Endothelial cell of umbilical vein (primary cell): Measurements from ENCODE around the gene RRP15. TPM values are rescaled to one million over a fixed set of nuclear protein-coding genes. Genes with fewer than 3 reads are reported as not detected.

Source experiments
- BruUV-seq: library from RNA; stranded (reverse); fragments of 400-500 nt; replicated peaks from 2 replicates; lab custom pipeline; 2021; lab: Mats Ljungman, UMichigan
- CTCF ChIA-PET: fragments of 300-600, 350-600 bp; sonication (Branson Sonifier 250); formaldehyde crosslinking; loops from one replicate; lab custom pipeline; 2021; ENCODE audit warnings: antibody characterized with exemption, inconsistent platforms; lab: Charles Lee
- POLR2A ChIA-PET: fragments of 300-600, 350-600 bp; sonication (Branson Sonifier 250); formaldehyde crosslinking; loops from one replicate; lab custom pipeline; 2021; ENCODE audit warnings: antibody characterized with exemption, inconsistent platforms; lab: Charles Lee
- DNase-seq: peaks from one replicate; pipeline ENCODE4 v3.0.0-alpha.2; 2011; ENCODE audit warnings: low read depth, low spot score
- FAIRE-seq: peaks from 2 replicates; lab custom pipeline; 2011; peaks lifted over from hg19 to GRCh38; lab: Jason Lieb, UNC
- H2AFZ ChIP-seq: 2 replicates; pipeline ENCODE4 v1.6.0; 2012; ENCODE audit warnings: low read depth, low read length, control low read depth, inconsistent platforms
- H3K27ac ChIP-seq: 2 replicates; pipeline ENCODE4 v1.5.1; 2011; ENCODE audit warnings: low read depth, mild to moderate bottlenecking, control low read depth, low read length, moderate library complexity; ENCODE audit not compliant: insufficient read depth
- H3K27me3 ChIP-seq, 2 experiments: 2 replicates each; pipeline versions ENCODE4 v1.6.0 to v1.6.1; 2011; ENCODE audit warnings: low read length in 2 of 2, mixed read lengths in 1 of 2; ENCODE audit not compliant: control insufficient read depth in 2 of 2, insufficient read depth in 2 of 2
- H3K36me3 ChIP-seq, 2 experiments: 2 replicates in 1 of 2; 3 replicates in 1 of 2; pipeline ENCODE4 v1.5.1; 2011; ENCODE audit warnings: low read length in 2 of 2, mild to moderate bottlenecking in 1 of 2, moderate library complexity in 1 of 2; ENCODE audit not compliant: control insufficient read depth in 2 of 2, insufficient read depth in 2 of 2; ENCODE audit errors: extremely low read depth in 1 of 2
- H3K4me1 ChIP-seq: 3 replicates; pipeline ENCODE4 v1.5.1; 2011; ENCODE audit warnings: mild to moderate bottlenecking, low read length; ENCODE audit not compliant: control insufficient read depth, insufficient read depth; ENCODE audit errors: extremely low read depth
- H3K4me2 ChIP-seq: 2 replicates; pipeline ENCODE4 v1.6.1; 2011; ENCODE audit warnings: low read length, control low read depth, mixed read lengths; ENCODE audit not compliant: insufficient read depth
- H3K4me3 ChIP-seq, 3 experiments: fragments of 200-600 bp in 1 of 3; sonication (generic), shearing (Covaris generic) in 1 of 3; replicated peaks in 1 of 3; 2 replicates each; pipeline ENCODE4 v1.5.1; 2011 to 2016; ENCODE audit warnings: control low read depth in 3 of 3, low read length in 3 of 3, mild to moderate bottlenecking in 2 of 3, inconsistent platforms in 1 of 3, low read depth in 1 of 3, moderate library complexity in 1 of 3; ENCODE audit not compliant: insufficient read depth in 1 of 3
- H3K79me2 ChIP-seq: 2 replicates; pipeline ENCODE4 v1.6.0; 2012; ENCODE audit warnings: low read length, inconsistent platforms; ENCODE audit not compliant: control insufficient read depth, insufficient read depth
- H3K9ac ChIP-seq: replicated peaks from 2 replicates; pipeline ENCODE3; 2011; ENCODE audit warnings: low read length, control low read depth; ENCODE audit not compliant: insufficient read depth; ENCODE audit errors: extremely low read depth
- H3K9me1 ChIP-seq: replicated peaks from 3 replicates; pipeline ENCODE4 v1.6.0; 2011; ENCODE audit warnings: mild to moderate bottlenecking, low read length; ENCODE audit not compliant: control insufficient read depth, insufficient read depth; ENCODE audit errors: extremely low read depth
- H3K9me3 ChIP-seq: replicated peaks from 2 replicates; pipeline ENCODE4 v1.5.1; 2012; ENCODE audit warnings: low read length, inconsistent platforms; ENCODE audit not compliant: control insufficient read depth, insufficient read depth
- H4K20me1 ChIP-seq: replicated peaks from 2 replicates; pipeline ENCODE3; 2011; ENCODE audit warnings: mild to moderate bottlenecking, low read length; ENCODE audit not compliant: control insufficient read depth, insufficient read depth; ENCODE audit errors: extremely low read depth
- EZH2 ChIP-seq: IDR thresholded peaks from 2 replicates; pipeline ENCODE4 v1.6.1; 2012; ENCODE audit warnings: borderline replicate concordance, low read depth, mild to moderate bottlenecking, moderate library complexity, low read length, inconsistent platforms; ENCODE audit not compliant: severe bottlenecking
- FOS ChIP-seq: IDR thresholded peaks from 2 replicates; pipeline ENCODE4 v1.6.1; 2011; ENCODE audit warnings: mild to moderate bottlenecking, low read length, moderate library complexity, borderline replicate concordance; ENCODE audit not compliant: insufficient read depth
- GATA2 ChIP-seq: IDR thresholded peaks from 2 replicates; pipeline ENCODE4 v1.7.0; 2011; ENCODE audit warnings: low read depth, mild to moderate bottlenecking, moderate library complexity, mixed read lengths, low read length; ENCODE audit not compliant: insufficient read length, insufficient read depth
- JUN ChIP-seq: IDR thresholded peaks from 2 replicates; pipeline ENCODE4 v1.6.1; 2011; ENCODE audit warnings: borderline replicate concordance, low read depth; ENCODE audit not compliant: insufficient read length, insufficient read depth
- MYC ChIP-seq: IDR thresholded peaks from one replicate; pipeline ENCODE4 v1.6.1; 2011; ENCODE audit warnings: mild to moderate bottlenecking, low read depth, low read length
- POLR2A ChIP-seq: IDR thresholded peaks from 2 replicates; pipeline ENCODE4 v1.6.1; 2012; ENCODE audit warnings: low read depth, mild to moderate bottlenecking, control low read depth, low read length
- POLR2AphosphoS5 ChIP-seq: IDR thresholded peaks from 2 replicates; pipeline ENCODE4 v1.6.1; 2012; ENCODE audit warnings: low read depth, mild to moderate bottlenecking, control low read depth, low read length, moderate library complexity; ENCODE audit not compliant: insufficient read depth
- dilution Hi-C: fragments of 300-500 bp; cut with MboI; formaldehyde crosslinking; loops from one replicate; pipeline ENCODE4 v1.15.0; 2019; ENCODE audit warnings: low sequenced_read_pairs; ENCODE audit not compliant: extremely low pct_ligation_motif_present
- intact Hi-C: fragments of 100-400 bp; cut with micrococcal nuclease; formaldehyde crosslinking; loops from one replicate; pipeline ENCODE4 v1.10.0; 2022
- polyA plus RNA-seq, 4 experiments: library from polyadenylated mRNA; depleted of rRNA in 3 of 4; stranded (reverse) in 3 of 4; unstranded in 1 of 4; fragments of >200 nt; gene quantifications; 2 replicates each; pipeline versions ENCODE4 v1.2.1 to v1.2.3, GENCODE V29; 2011 to 2012; ENCODE audit warnings: missing spikeins in 1 of 4
- total RNA-seq: library from RNA; stranded (reverse); gene quantifications from 2 replicates; pipeline ENCODE4 v1.2.3, GENCODE V29; 2021
- TF ChIP-seq, protein P1 (sequence below): IDR thresholded peaks from 2 replicates; pipeline ENCODE4 v1.6.1; 2011; ENCODE audit not compliant: insufficient read depth, insufficient read length
- TF ChIP-seq, protein P2 (sequence below), 2 donors: IDR thresholded peaks; 1 replicate in 1 of 2; 2 replicates in 1 of 2; pipeline ENCODE4 v1.5.1; 2011; ENCODE audit warnings: low read length in 2 of 2, mild to moderate bottlenecking in 2 of 2, moderate library complexity in 2 of 2, control low read depth in 1 of 2, inconsistent platforms in 1 of 2, low read depth in 1 of 2; ENCODE audit not compliant: insufficient read depth in 1 of 2; ENCODE audit errors: extremely low read depth in 1 of 2

RRP15 gene
- total and polyA plus RNA-seq, 2 donors (not counting 3 experiments of a cell fraction or from before 2014, with no cell fraction given), result 1.0 to 17.3 TPM

DNA sequence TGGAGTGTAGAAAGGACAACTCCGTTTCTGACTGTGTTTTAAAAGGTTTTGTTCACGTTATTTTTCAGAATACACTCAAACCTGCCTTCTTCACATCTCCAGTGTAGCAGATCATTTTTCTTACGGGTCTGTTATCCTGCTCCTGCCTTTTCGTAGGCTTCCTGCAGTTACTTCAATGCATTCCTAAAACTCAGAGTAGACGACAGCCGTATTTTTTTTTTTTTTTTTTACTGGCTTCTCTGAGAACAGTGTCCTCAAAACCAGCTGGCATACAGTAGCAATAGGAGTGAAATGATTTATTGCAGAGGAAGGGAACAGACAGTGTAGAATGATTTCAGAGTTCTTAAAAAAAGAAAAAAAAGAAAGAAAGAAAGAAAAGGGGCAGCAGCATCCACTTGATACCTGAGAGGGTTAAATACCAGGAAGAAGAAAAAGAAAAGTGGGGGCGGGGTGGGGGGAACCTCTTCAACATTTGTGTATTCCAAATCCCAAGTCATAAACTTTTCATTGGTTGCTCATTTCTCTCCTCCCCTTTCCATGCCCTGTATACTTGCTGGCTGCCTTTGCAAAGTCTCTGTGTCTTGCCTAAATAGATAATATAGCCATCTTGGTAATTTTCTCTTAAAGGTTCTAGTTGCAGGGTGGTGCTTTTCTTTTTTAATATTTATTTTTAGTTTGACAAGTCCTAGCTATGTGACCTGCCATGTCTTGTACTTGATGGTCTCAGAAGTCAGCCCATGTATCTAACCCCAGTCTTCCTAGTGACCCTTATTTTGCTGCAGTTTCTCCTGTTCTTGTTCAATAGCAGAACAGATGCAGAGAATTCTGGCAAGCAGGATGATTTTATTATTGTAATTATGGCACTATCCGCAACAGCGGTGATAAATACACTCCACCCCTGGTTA lies 62.9 kb downstream of the RRP15 start:
- BruUV-seq, result TSS peak; percentile 14
- peak overlapping the region; percentile 96 for H2AFZ ChIP-seq
- H3K9me1 ChIP-seq, result no peaks in the 10 kb centered on the region
- dilution Hi-C loops (no loop called here), intact Hi-C loops (loop anchor here (1.0 to 5.0 kb wide), 9 partner anchors 112 to 979 kb away; no protein-coding TSS in a partner anchor)
- no peaks in the 10 kb centered on the region for H3K79me2 ChIP-seq
- no peaks in the 10 kb centered on the region for H4K20me1 ChIP-seq
- CTCF ChIA-PET, result interaction anchor here (0.8 to 2.2 kb wide), 9 partner anchors 8 to 719 kb away, joined by 3 to 9 read pairs (median 3); no protein-coding TSS in a partner anchor
- DNase-seq, result peak; percentile 79
- H3K36me3 ChIP-seq, result no peaks in the 10 kb centered on the region
- H3K27me3 ChIP-seq, result no peaks in the 10 kb centered on the region
- POLR2A ChIA-PET, result interaction anchor here (1.6 kb wide), 1 partner anchor 9 kb away, joined by 3 read pairs; no protein-coding TSS in a partner anchor
- H3K4me3 ChIP-seq, result peak overlapping the region in 2 of 3 experiments; percentile 86 to 95
- peak overlapping the region; percentile 98 for H3K4me2 ChIP-seq
- peak overlapping the region; percentile 96 for H3K9ac ChIP-seq
- TF ChIP-seq JUN (no peak), POLR2A (peak; percentile 66), GATA2 (no peak), FOS (no peak), MYC (no peak), POLR2AphosphoS5 (peak; percentile 28), EZH2 (no peak)
- TF ChIP-seq, protein P1, sequence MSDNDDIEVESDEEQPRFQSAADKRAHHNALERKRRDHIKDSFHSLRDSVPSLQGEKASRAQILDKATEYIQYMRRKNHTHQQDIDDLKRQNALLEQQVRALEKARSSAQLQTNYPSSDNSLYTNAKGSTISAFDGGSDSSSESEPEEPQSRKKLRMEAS, result no peak
- TF ChIP-seq, protein P2, sequence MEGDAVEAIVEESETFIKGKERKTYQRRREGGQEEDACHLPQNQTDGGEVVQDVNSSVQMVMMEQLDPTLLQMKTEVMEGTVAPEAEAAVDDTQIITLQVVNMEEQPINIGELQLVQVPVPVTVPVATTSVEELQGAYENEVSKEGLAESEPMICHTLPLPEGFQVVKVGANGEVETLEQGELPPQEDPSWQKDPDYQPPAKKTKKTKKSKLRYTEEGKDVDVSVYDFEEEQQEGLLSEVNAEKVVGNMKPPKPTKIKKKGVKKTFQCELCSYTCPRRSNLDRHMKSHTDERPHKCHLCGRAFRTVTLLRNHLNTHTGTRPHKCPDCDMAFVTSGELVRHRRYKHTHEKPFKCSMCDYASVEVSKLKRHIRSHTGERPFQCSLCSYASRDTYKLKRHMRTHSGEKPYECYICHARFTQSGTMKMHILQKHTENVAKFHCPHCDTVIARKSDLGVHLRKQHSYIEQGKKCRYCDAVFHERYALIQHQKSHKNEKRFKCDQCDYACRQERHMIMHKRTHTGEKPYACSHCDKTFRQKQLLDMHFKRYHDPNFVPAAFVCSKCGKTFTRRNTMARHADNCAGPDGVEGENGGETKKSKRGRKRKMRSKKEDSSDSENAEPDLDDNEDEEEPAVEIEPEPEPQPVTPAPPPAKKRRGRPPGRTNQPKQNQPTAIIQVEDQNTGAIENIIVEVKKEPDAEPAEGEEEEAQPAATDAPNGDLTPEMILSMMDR (IDR thresholded peaks at IDR 0.05; ENCODE audit: extremely low read depth in 1 of 2, insufficient read depth in 1 of 2, low read depth in 1 of 2, low read length in 2 of 2), result no peak
- peak; percentile 37 for FAIRE-seq
- H3K9me3 ChIP-seq, result no peaks in the 10 kb centered on the region
- H3K4me1 ChIP-seq, result peaks cover 39% of the 10 kb centered on the region
- peak overlapping the region; percentile 85 for H3K27ac ChIP-seq
